ENCODE results near the gene CACNG1.

- TF ChIP-seq CTCF (conservative IDR thresholded peaks at IDR 0.05 in 1 of 2, IDR thresholded peaks at IDR 0.05 in 1 of 2; ENCODE audit: low read depth in 1 of 2, low read length in 2 of 2) (no peak), EZH2 (IDR thresholded peaks at IDR 0.05; ENCODE audit: low read length, missing control alignments) (no peak)
These were observed 47.4 kb upstream of the CACNG1 start for GRCh38 chr17:66996926-66997325.

Measured in fibroblast of lung (primary cell).